GM13977 (cell line): ENCODE measurements around the gene GADD45GIP1.

Source experiments
- DNase-seq: peaks from one replicate; pipeline ENCODE4 v3.0.0; 2012; ENCODE audit warnings: low spot score
- CTCF ChIP-seq: IDR thresholded peaks from 2 replicates; pipeline ENCODE4 v1.5.1; 2012; ENCODE audit warnings: mild to moderate bottlenecking, control low read depth; ENCODE audit not compliant: insufficient read depth; ENCODE audit errors: extremely low read depth, missing control alignments
- in situ Hi-C: fragments of 300-500 bp; cut with MboI; formaldehyde crosslinking; loops from one replicate; pipeline ENCODE4 v1.12.0; 2022; ENCODE audit warnings: low sequenced_read_pairs, low pct_unique_long_range_greater_than_20kb, mixed read lengths, inconsistent platforms; ENCODE audit not compliant: unreplicated experiment

Gene GADD45GIP1

GRCh38 chr19:12939975-12940423, 17.0 kb downstream of the GADD45GIP1 start:
- in situ Hi-C loops: no loop called here
- no peak for DNase-seq
- no peak for TF ChIP-seq CTCF

- DNase-seq: peak; percentile 50
- in situ Hi-C loops: no loop called here
- TF ChIP-seq CTCF: no peak
These were observed 18.0 kb downstream of the GADD45GIP1 start for GRCh38 chr19:12938779-12939601.

GRCh38 chr19:12937927-12938778, 18.9 kb downstream of the GADD45GIP1 start, which contains the start of gene CALR:
CALR (plus strand) TSS chr19:12938609; CDS start chr19:12938680, 71 bp downstream.
- no peak for TF ChIP-seq CTCF
- in situ Hi-C loops: no loop called here
- DNase-seq: peak; percentile 98

- no peak for TF ChIP-seq CTCF
- DNase-seq: no peak
- in situ Hi-C loops: no loop called here
These were observed 19.7 kb downstream of the GADD45GIP1 start for GRCh38 chr19:12937093-12937926.

- TF ChIP-seq CTCF: no peak
- in situ Hi-C loops: no loop called here
- DNase-seq: no peak
These were observed 20.4 kb downstream of the GADD45GIP1 start for GRCh38 chr19:12936582-12936981.

GRCh38 chr19:12935071-12935470, 22.0 kb downstream of the GADD45GIP1 start:
- no peak for TF ChIP-seq CTCF
- DNase-seq: no peak
- in situ Hi-C loops: no loop called here
